ENCODE results near the gene ATP2B3.

Gene ATP2B3

DNA sequence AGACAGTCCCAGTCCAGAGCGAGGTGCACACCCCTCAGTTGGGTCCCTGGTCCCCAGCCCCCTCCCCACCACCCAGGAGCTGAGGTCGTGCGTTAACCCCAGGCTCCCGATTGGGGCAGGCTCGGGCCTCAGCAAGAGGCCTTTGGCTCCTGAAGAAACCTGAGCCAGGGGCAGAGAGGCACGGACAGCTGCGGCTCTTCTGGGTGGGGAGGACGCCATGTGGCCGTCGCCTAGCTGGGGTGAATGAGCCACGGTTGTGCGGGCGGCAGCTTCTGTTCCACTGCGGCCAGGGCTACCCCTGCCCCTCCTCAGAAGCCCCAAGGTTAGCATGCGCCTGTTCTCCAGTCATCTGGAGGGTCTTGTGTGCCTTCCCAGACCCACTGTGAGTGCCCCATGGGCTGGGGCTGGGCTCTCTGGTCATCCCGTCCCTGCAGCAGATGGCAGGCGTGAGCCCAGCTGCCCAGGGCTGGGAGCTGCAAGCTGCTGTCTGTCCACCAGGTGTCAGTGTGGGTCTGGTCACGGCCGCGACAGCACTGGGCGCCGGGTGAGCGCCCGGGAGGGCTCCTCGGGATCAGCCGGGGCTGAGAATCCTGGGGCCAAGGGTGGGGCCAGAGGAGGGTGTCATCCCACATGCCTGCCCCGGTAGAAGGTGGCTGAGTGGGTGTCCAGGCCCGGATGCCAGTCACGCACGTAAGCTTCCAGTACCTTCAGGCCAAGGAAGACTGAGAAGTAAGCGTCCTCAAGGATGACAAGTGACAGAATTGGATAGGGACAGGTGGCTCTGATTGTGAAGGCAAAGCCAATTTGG, 21.9 kb downstream of the ATP2B3 start:
- DNase-seq = no peak

DNA sequence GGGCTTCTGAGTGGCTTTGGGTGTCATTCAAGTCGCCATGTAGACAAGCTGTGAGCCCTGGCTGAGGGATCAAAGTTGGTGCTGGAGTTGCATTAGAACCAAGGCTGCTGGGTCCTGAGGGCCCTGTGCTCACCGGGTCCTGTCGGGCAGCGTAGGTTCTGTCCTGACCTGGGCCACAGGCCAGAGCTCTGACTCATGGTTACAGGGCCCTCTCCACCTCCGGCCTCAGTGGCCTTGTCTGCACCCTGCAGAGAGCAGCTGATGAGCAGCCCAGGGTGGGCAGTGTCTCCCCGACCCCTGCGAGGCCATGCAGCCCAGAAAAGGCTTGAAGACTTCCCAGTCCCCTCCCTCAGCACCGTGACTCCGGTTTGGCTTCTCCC, 22.5 kb downstream of the ATP2B3 start:
- no peak for DNase-seq

DNA sequence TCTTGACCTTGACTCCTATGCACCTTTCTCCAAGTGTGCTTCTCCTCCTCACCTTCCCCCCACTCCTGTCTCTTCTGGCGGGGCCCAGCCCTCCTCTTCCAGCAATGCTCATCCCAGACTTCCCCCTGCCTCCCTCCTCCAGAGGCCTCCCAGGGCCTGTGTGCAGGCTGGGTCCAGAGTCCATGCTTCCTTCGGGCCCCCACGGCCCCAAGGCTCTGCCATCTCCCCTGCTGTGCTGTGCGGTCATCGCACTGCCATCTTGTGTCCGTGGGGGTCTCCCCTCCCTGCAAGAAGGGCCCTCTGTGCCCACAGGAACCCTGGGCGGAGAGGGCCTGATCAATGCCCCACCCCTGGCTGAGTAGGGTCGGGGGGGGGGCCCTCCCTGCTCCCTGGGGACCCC, 27.3 kb downstream of the ATP2B3 start:
- no peak for DNase-seq

- DNase-seq = no peak
Measured at GRCh38 chrX:153546386-153546785, 28.9 kb downstream of the ATP2B3 start.

GRCh38 chrX:153547195-153547594, 29.8 kb downstream of the ATP2B3 start:
- DNase-seq = no peak

- DNase-seq = no peak
Measured at GRCh38 chrX:153549231-153549630, 31.8 kb downstream of the ATP2B3 start.

- DNase-seq = no peak
Measured at GRCh38 chrX:153549807-153550206, 32.4 kb downstream of the ATP2B3 start.

DNA sequence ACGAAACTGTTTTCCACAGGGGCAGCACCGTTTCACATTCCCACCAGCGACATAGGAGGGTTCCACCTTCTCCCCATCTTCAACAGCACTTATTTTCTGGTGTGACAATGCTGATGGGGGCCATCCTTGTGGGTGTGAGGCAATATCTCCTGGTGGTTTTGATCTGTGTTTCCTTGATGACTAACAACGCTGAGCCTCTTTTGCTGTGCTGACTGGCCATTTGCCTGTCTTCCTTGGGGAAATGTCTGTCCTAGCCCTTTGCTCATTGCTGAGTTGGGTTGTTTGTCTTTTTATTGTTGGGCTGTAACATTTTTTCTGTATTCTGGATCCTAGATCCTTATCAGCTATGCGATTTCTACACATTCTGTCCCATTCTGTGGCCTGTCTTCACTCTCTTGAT, 33.7 kb downstream of the ATP2B3 start:
- no peak for DNase-seq

DNA sequence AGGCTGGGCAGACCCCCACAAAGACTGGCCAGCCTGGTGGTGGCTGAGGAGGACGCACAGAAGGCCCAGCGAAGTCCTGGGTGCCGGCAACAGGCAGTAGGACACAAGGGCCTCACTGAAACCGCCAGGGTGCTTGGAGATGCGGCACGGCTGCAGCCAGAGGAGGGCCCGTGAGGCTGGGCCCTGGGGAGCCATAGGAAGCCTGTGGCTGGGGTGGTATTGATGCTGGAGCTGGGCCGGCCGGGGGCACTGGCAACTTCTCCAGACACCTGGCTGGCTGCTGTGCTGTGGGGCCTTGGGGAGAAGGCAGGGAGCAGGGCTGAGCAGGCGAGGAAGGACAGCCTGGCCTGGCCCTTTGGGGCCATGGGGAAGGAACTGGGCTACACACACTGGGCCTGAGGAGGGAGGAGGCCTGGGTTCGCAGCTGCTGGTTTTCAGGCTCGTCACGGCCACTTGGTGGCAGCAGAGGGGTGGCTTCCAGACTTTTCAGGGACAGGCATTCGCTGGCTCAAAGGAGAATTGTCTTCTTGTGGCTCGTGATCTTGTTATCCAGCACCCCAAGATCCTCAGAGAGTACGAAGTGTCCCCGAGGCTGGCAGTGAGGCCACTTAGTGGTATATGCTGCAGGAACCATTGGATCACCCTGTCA, 37.2 kb downstream of the ATP2B3 start:
- DNase-seq = no peak

- DNase-seq = no peak
Measured at GRCh38 chrX:153556767-153557166, 39.3 kb downstream of the ATP2B3 start.

DNA sequence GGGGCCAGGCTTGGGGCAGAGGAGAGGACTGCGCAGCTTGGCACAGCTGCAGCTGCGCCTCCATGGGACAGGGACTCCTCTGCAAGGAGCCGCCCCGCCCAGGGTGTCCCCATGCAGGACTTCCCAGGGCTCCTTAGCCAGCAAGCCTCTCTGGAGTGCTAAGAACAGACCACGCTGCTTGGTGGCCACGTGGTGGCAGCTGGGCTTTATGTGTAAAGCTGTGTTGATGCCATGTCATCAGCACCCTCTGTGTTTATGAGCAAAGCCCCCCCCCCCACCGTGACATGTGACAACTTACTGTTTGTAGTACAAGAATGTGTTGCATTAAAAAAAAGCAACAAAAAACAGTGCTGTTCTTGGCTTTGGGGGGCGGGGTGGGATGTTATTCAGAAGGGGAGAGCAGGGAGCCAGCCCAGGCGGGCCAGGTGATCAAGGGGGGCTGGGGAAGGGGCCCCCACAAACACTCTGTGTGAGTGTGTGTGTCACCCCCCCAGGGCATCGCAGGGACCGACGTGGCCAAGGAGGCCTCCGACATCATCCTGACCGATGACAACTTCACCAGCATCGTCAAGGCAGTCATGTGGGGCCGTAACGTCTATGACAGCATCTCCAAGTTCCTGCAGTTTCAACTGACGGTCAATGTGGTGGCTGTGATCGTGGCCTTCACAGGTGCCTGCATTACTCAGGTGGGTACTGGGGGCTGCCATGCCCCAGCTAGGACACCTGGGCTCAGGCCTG, 40.3 kb downstream of the ATP2B3 start:
- no peak for DNase-seq

GRCh38 chrX:153560000-153560399, 42.6 kb downstream of the ATP2B3 start:
- DNase-seq = no peak

GRCh38 chrX:153560466-153560865, 43.0 kb downstream of the ATP2B3 start:
- no peak for DNase-seq

- no peak for DNase-seq
Measured at GRCh38 chrX:153561337-153561736, 43.9 kb downstream of the ATP2B3 start.

GRCh38 chrX:153562546-153562945, 45.1 kb downstream of the ATP2B3 start:
- no peak for DNase-seq

GRCh38 chrX:153564047-153564606, 46.7 kb downstream of the ATP2B3 start:
- no peak for DNase-seq

GRCh38 chrX:153565996-153566580, 48.6 kb downstream of the ATP2B3 start:
- no peak for DNase-seq

DNA sequence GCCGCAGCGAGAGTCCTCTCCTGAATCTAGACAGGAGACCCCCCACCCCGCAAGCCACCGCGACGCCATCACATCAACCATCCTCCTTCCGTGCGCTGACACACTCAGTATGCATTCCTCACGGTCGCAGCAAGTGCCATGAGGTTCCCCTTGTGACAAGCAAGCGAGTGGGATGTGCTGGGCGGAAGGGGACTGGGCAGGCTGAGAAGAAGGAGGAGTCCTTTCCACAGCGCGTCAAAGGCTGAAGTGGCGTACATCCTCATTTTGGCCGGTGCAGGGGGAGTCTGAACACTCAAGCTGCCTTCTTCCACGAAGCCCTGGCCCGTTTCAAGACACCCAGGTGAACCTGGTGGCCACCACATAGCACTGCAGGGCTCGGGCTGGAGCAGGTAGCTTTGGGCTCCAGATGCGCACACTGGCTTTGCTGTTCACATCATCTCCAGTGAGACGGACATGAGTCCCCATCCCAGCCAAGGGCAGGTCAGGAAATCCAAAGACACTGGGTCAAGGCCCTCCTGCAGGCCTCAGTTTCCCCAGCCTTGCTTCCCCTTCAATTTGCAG, 51.1 kb downstream of the ATP2B3 start:
- DNase-seq = no peak

DNA sequence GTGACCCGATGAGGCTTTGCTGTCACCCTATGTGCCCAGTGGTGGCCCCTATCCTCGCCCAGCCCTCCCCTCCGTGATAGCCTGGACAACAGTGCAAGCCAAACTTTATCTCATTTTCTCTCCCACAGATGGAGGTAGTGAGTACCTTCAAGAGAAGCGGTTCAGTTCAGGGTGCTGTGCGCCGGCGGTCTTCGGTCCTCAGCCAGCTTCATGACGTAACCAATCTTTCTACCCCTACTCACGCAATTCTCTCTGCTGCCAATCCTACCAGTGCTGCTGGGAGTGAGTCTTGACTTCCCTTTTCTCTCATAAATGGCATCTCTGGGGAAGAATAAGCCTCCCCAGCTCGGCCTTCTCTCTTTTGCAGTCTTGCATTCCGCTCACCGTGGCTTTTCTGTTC, 52.0 kb downstream of the ATP2B3 start:
- DNase-seq = no peak

GRCh38 chrX:153571534-153571908, 54.1 kb downstream of the ATP2B3 start:
- DNase-seq = no peak

DNA sequence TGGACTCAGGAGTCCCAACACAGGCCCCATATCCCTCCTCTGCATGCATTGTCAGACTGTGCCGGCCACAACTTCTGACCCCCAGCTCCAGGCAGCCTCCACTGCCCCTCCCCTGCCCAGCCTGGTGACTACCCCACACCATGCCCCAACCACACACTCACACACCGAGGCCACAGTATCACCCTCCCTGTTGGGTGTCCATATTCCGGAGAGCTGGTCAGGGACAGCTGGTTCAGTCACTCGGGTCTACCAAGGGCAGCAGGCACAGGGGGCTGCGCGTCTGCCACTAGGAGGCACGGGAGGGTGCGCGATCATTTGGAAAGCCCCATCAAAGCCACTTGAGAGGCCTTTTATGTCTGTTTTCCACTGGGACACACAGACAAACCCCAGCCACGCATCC, 55.2 kb downstream of the ATP2B3 start:
- DNase-seq = no peak

DNA sequence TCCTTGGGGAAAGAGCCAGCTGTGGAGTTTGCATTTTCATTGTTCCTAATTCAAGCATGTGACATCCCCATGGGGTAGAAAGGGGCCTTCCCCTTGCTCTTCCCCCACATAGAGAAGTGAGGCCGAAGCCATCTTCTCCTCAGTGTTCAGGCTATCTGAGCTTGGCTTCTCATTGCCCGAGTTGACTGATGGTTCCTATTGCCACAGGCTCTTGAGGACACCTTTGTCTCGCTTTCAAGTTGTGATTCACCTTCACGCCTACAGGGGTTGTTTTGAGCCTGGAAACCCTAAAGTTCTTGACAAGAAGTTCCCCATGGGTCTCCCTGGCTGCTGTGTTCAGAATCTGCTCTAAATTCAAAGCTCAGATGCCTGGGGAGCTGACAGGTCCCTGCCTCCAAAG, 56.5 kb downstream of the ATP2B3 start:
- no peak for DNase-seq
